K562 (cell line): ENCODE measurements around the gene LMCD1. TPM values are rescaled to one million over a fixed set of nuclear protein-coding genes. Genes with fewer than 3 reads are reported as not detected.

Experiments
- ATAC-seq: fragments of 200-7000 bp; cut with Tn5 transposase; 3 replicates; pipeline ENCODE4 v1.9.1; 2020; ENCODE audit warnings: moderate library complexity
- BruUV-seq: library from RNA; stranded (reverse); fragments of 400-500 nt; replicated peaks from 2 replicates; lab custom pipeline; 2021; lab: Mats Ljungman, UMichigan
- CTCF ChIA-PET: fragments of 300-600 bp; formaldehyde crosslinking; extraction: SDS; loops from one replicate; lab custom pipeline; 2021; ENCODE audit warnings: low intra/inter-chr PET ratio; lab: Yijun Ruan, JAX
- POLR2A ChIA-PET: fragments of 300-600, 350-650 bp; sonication (Branson Sonifier 250); formaldehyde crosslinking; extraction: SDS; loops from one replicate; lab custom pipeline; 2021; ENCODE audit warnings: antibody characterized with exemption, inconsistent platforms; lab: Yijun Ruan, JAX
- DNase-seq, 4 experiments: peaks; one replicate each; pipeline versions ENCODE4 v3.0.0 to v3.0.0-alpha.2; 2011 to 2018; ENCODE audit warnings: low spot score in 3 of 4, mixed read lengths in 3 of 4; ENCODE audit errors: extremely low read depth in 1 of 4
- FAIRE-seq: peaks from 2 replicates; lab custom pipeline; 2011; peaks lifted over from hg19 to GRCh38; lab: Jason Lieb, UNC
- H2AFZ ChIP-seq: 2 replicates; pipeline ENCODE4 v1.6.0; 2011; ENCODE audit warnings: low read depth, low read length, control low read depth, inconsistent platforms
- H3K27ac ChIP-seq: fragments of 200-600 bp; 3 replicates; pipeline ENCODE4 v1.8.0; 2011; ENCODE audit warnings: low read depth, mild to moderate bottlenecking, control low read depth, inconsistent platforms, low read length, moderate library complexity, mixed read lengths; ENCODE audit errors: extremely low read depth
- H3K27me3 ChIP-seq, 2 experiments: fragments of 300-600 bp in 1 of 2; 2 replicates in 1 of 2; 3 replicates in 1 of 2; pipeline versions ENCODE4 v1.6.0 to v1.8.0; 2011; ENCODE audit warnings: inconsistent platforms in 2 of 2, low read length in 2 of 2, mild to moderate bottlenecking in 1 of 2, mixed read lengths in 1 of 2, moderate library complexity in 1 of 2; ENCODE audit not compliant: control insufficient read depth in 2 of 2, insufficient read depth in 2 of 2
- H3K36me3 ChIP-seq: fragments of 300-600 bp; 3 replicates; pipeline ENCODE4 v1.8.0; 2011; ENCODE audit warnings: mild to moderate bottlenecking, low read length, inconsistent platforms; ENCODE audit not compliant: control insufficient read depth, insufficient read depth
- H3K4me1 ChIP-seq, 2 experiments: fragments of 200-600 bp in 1 of 2; replicated peaks in 1 of 2; 2 replicates in 1 of 2; 3 replicates in 1 of 2; pipeline versions ENCODE4 v1.5.1 to v1.8.0; 2011; ENCODE audit warnings: inconsistent platforms in 2 of 2, low read length in 2 of 2, mild to moderate bottlenecking in 1 of 2, mixed read lengths in 1 of 2, moderate library complexity in 1 of 2; ENCODE audit not compliant: control insufficient read depth in 2 of 2, insufficient read depth in 2 of 2
- H3K4me2 ChIP-seq: 2 replicates; pipeline ENCODE4 v1.6.1; 2011; ENCODE audit warnings: low read length, control low read depth, inconsistent platforms, mixed read lengths; ENCODE audit not compliant: insufficient read depth
- H3K4me3 ChIP-seq: fragments of 200-600 bp; sonication (generic), shearing (Covaris generic); 2 replicates; pipeline ENCODE4 v1.5.1; 2016; ENCODE audit warnings: control low read depth, inconsistent platforms
- H3K79me2 ChIP-seq: fragments of 200-600 bp; 3 replicates; pipeline ENCODE4 v1.8.0; 2011; ENCODE audit warnings: low read length, inconsistent platforms; ENCODE audit not compliant: control insufficient read depth, insufficient read depth
- H3K9ac ChIP-seq, 2 experiments: 2 replicates each; pipeline versions ENCODE4 v1.6.0 to v1.6.1; 2011; ENCODE audit warnings: low read depth in 2 of 2, low read length in 2 of 2, control low read depth in 1 of 2, inconsistent platforms in 1 of 2, mild to moderate bottlenecking in 1 of 2, mixed read lengths in 1 of 2; ENCODE audit not compliant: insufficient read depth in 1 of 2
- H3K9me1 ChIP-seq: one replicate; pipeline ENCODE4 v1.6.0; 2011; ENCODE audit warnings: inconsistent platforms, mild to moderate bottlenecking, low read length, moderate library complexity; ENCODE audit not compliant: control insufficient read depth, insufficient read depth
- H3K9me3 ChIP-seq: replicated peaks from 2 replicates; pipeline ENCODE4 v1.5.1; 2011; ENCODE audit warnings: low read depth, low read length, inconsistent platforms; ENCODE audit not compliant: control insufficient read depth, insufficient read depth
- H4K20me1 ChIP-seq: replicated peaks from 2 replicates; pipeline ENCODE4 v1.6.1; 2011; ENCODE audit warnings: low read length, inconsistent platforms, mixed read lengths; ENCODE audit not compliant: control insufficient read depth, insufficient read depth
- BRD4 ChIP-seq: fragments of 200-600 bp; sonication (generic); IDR thresholded peaks from 2 replicates; pipeline ENCODE4 v1.6.1; 2017; ENCODE audit warnings: inconsistent platforms
- E4F1 ChIP-seq: fragments of 250-450 bp; sonication (Bioruptor Pico); IDR thresholded peaks from 2 replicates; pipeline ENCODE4 v1.5.0; 2021; ENCODE audit warnings: mild to moderate bottlenecking, borderline replicate concordance
- FOSL1 ChIP-seq: fragments of 200-800 bp; sonication (Bioruptor generic); conservative IDR thresholded peaks from 2 replicates; pipeline ENCODE4 v1.6.1; 2016; ENCODE audit warnings: missing genetic modification characterization, missing compliant biosample characterization
- JUN ChIP-seq, 2 experiments: sonication (generic) in 1 of 2; formaldehyde crosslinking in 1 of 2; IDR thresholded peaks; 2 replicates each; pipeline versions ENCODE4 v1.6.1 to v1.8.0; 2012 to 2022; ENCODE audit warnings: borderline replicate concordance in 2 of 2, mild to moderate bottlenecking in 2 of 2, improper control_type of control experiment in 1 of 2, low read depth in 1 of 2, low read length in 1 of 2, missing genetic modification reagents in 1 of 2
- MYBL2 ChIP-seq, 2 experiments: fragments of 450-650 bp in 1 of 2; sonication (generic) in 1 of 2; formaldehyde crosslinking in 1 of 2; IDR thresholded peaks; 2 replicates each; pipeline versions ENCODE4 v1.6.1 to v1.8.1; 2017 to 2022; ENCODE audit warnings: borderline replicate concordance in 1 of 2, inconsistent platforms in 1 of 2, low read depth in 1 of 2, mild to moderate bottlenecking in 1 of 2, missing genetic modification reagents in 1 of 2, moderate library complexity in 1 of 2
- NR1H2 ChIP-seq: sonication (generic); formaldehyde crosslinking; IDR thresholded peaks from 2 replicates; pipeline ENCODE4 v1.4.0; 2020; ENCODE audit warnings: mild to moderate bottlenecking, missing genetic modification reagents
- RBM39 ChIP-seq: fragments of 200-400 bp; formaldehyde crosslinking; optimal IDR thresholded peaks from 2 replicates; pipeline ENCODE3; 2018; ENCODE audit warnings: low read depth, low read length
- SFPQ ChIP-seq: fragments of 200-400 bp; formaldehyde crosslinking; IDR thresholded peaks from 2 replicates; pipeline ENCODE4 v1.6.1; 2017; ENCODE audit warnings: mild to moderate bottlenecking, low read depth, low read length, moderate library complexity
- SMAD2 ChIP-seq: fragments of 150-350 bp; IDR thresholded peaks from 2 replicates; pipeline ENCODE4 v1.6.1; 2014; ENCODE audit warnings: low read depth, mild to moderate bottlenecking, low read length
- ZNF592 ChIP-seq: fragments of 450-650 bp; IDR thresholded peaks from 2 replicates; pipeline ENCODE4 v1.6.1; 2017; ENCODE audit warnings: antibody characterized with exemption, mild to moderate bottlenecking
- WGBS: fragments of 100-300 bp; shearing (Covaris generic); methylation state at CpG from one replicate; pipeline ENCODE4 v1.1.6; 2016; ENCODE audit warnings: low coverage, mixed read lengths; ENCODE audit not compliant: insufficient coverage; ENCODE audit errors: missing lambda C conversion rate; 5-methylcytosine and 5-hydroxymethylcytosine counted together
- in situ Hi-C: fragments of 300-500 bp; cut with MboI; formaldehyde crosslinking; loops from 4 replicates; pipeline ENCODE4 v1.15.0; 2018; ENCODE audit warnings: inconsistent platforms, mixed read lengths
- intact Hi-C: fragments of 100-400 bp; cut with micrococcal nuclease; formaldehyde crosslinking; loops from 2 replicates; pipeline ENCODE4 v1.14.2; 2022
- polyA plus RNA-seq, 8 experiments: library from polyadenylated mRNA; depleted of rRNA in 4 of 8; stranded (reverse) in 5 of 8; unstranded in 3 of 8; fragments of >200 nt; fragmentation: Nextera tagmentation in 2 of 8; fragmentation: Illumina TruSeq in 1 of 8; extraction: Ambion mirVana in 2 of 8; extraction: Trizol in 1 of 8; gene quantifications; 2 replicates each; pipeline versions ENCODE4 v1.2.1 to v1.2.3, GENCODE V29; 2011 to 2014; ENCODE audit warnings: inconsistent platforms in 1 of 8, missing spikeins in 1 of 8
- total RNA-seq, 7 experiments: library from RNA; depleted of rRNA in 6 of 7; stranded (reverse); fragments of >200 nt in 6 of 7; fragmentation: Illumina TruSeq in 2 of 7; extraction: Trizol in 2 of 7; gene quantifications; 2 replicates each; pipeline versions ENCODE4 v1.2.1 to v1.2.3, GENCODE V29; 2011 to 2021; ENCODE audit warnings: low replicate concordance in 1 of 7

The LMCD1 gene
- total and polyA plus RNA-seq, 9 of the 15 experiments (the other 6 are each of a cell fraction or from before 2014, with no cell fraction given): 0.60 TPM; not detected in 8

- no peak for ATAC-seq
- Histone ChIP-seq H3K4me3 (no peak overlapping the region), H3K27me3 (0 out of 5 replicates have a peak, but pooled peaks cover 0 to 10% of the 10 kb centered on the region in 2 experiments), H4K20me1 (no peaks in the 10 kb centered on the region), H3K79me2 (no peaks in the 10 kb centered on the region), H3K9me3 (no peaks in the 10 kb centered on the region), H3K4me2 (no peak overlapping the region), H2AFZ (no peak overlapping the region), H3K27ac (no peak overlapping the region), H3K9ac (no peak overlapping the region), H3K4me1 (no peaks in the 10 kb centered on the region), H3K36me3 (no peaks in the 10 kb centered on the region), H3K9me1 (no peaks in the 10 kb centered on the region)
- in situ Hi-C loops: no loop called here
- TF ChIP-seq SFPQ (no peak), SMAD2 (no peak), ZNF592 (no peak), BRD4 (no peak), NR1H2 (CRISPR knock-in tag) (no peak), MYBL2 (IDR thresholded peaks at IDR 0.05; ENCODE audit: low read depth) (no peak), MYBL2 (CRISPR knock-in tag; IDR thresholded peaks at IDR 0.05; ENCODE audit: borderline replicate concordance) (no peak), E4F1 (no peak), FOSL1 (tag) (no peak), RBM39 (no peak), JUN (IDR thresholded peaks at IDR 0.05; ENCODE audit: borderline replicate concordance, low read depth, low read length) (no peak), JUN (CRISPR knock-in tag; IDR thresholded peaks at IDR 0.05; ENCODE audit: borderline replicate concordance) (no peak)
- ChIA-PET POLR2A (interaction anchor here (1.4 kb wide), 1 partner anchor 12 kb away, joined by 3 read pairs; no protein-coding TSS in a partner anchor), CTCF (no interaction called here)
- FAIRE-seq: no peak
- DNase-seq: no peak
- BruUV-seq: no TSS peak
- WGBS: 0% methylated on average over 8 of the region's 8 CpGs
- intact Hi-C loops: no loop called here
Observed at GRCh38 chr3:8494327-8494726, 7.3 kb upstream of the LMCD1 start.
